GM19193 (cell line): ENCODE results near the gene P2RX1.

Source experiments
- POLR2A ChIP-seq: IDR thresholded peaks from 4 replicates; pipeline ENCODE4 v1.6.1; 2011; ENCODE audit not compliant: insufficient read depth, insufficient read length; ENCODE audit errors: extremely low read depth

Gene P2RX1

DNA sequence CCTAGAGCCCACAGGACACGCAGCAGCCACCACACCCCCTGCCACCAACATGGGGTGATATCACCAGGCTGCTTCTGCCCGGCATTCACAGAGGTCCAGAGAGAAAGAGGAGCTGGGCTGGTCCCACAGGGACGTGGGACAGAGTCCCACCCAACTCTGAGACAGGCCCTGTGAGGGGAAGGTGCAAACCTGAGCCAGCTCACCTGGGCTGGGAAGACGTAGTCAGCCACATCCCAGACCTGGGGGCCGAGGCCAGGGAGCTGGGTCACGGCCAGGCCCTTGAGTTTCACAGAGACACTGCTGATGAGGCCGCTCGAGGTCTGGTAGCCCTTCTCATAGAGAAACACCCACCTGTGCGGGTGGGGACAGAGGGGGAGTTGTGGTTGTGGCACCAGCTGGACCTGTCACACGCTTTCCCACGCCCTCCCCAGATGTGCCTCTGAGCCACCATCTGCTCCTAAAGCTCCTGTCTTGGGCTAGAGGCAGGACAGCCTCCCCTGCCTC is 11.2 kb downstream of the P2RX1 start:
- no peak for TF ChIP-seq POLR2A

DNA sequence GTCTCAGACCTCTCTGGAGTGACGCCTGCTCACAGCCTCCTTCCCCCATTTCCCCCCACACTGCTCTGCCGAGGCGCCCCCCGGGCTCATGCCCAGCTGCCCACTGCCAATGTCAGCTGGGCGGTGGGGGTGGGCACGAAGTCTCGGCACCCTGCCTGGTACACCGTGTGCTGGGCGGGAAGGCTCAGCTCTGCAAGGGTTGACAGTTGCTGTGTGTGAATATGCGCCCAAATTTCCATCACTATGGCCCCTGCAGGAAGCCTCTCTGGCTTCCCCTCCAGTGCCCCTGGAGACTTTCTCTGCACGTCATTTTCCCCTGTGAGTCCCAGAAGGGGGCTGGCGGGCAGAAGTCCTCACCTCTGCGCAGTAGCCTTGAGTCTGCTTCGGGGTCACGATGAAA is 11.8 kb downstream of the P2RX1 start:
- no peak for TF ChIP-seq POLR2A

- no peak for TF ChIP-seq POLR2A
These were observed 12.4 kb downstream of the P2RX1 start for GRCh38 chr17:3903881-3904290.

GRCh38 chr17:3903051-3903825 is 13.0 kb downstream of the P2RX1 start:
- TF ChIP-seq POLR2A, result no peak

- no peak for TF ChIP-seq POLR2A
These were observed 15.6 kb downstream of the P2RX1 start for GRCh38 chr17:3900646-3901045.

DNA sequence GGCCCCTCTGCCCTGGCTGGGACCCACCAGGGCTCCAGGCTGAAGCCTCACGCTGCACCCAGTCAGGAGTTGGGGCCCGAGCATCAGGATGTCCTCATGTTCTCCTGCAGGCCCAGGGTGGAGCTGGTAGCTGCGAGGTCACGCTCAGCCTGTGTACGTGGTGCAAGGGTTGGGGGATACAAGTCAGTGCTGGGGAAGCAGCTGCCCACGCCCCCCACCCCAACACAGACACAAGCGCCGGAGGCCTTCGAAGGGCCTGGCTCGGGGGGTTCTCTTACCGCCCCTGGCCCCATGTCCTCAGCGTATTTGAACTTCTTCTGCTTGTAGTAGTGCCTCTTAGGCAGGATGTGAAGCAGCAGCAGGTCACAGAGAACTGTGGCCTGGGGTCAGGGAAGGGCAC is 18.5 kb downstream of the P2RX1 start:
- TF ChIP-seq POLR2A, result no peak

GRCh38 chr17:3896968-3897235 is 19.4 kb downstream of the P2RX1 start:
- TF ChIP-seq POLR2A, result no peak

DNA sequence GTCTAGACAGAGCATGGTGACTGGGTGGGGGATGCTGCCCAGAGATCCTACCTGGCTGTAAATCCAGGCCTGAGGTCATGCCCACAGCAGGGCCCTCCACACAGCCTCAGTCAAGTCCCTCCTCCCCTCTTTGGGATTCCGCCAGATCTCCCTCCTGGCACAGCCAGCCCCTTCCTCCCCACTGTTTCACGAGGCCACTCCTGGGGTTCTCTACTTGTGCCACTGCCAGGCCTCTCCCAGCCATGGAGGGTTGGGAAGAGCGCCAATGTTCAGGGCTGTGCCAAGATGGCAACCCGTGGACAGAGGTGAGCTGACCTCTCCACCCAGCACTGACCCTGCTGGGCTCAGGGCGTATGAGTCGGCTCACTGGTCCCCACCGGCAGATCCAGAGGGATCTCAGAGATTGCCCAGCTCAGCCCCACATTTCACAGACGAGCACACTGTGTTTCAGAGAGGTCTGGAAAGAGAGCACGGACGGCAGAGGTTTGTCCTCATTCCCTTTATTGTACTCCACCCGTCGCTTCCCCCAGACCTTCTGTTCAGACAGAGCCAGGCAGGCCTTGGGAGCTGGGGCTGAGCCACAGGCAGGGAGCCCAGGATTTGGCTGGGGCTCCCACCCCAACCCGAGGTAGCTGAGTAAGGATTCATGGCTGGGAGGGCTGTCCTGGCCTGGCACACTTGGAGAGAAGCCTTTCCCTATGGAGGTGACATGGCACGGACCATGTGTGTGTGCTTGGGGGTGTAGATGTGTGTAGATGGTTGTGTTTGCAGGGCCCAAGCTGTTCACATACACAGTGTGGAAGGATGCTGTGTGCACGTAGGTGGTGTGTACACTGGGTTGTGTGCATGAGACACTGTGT is 19.9 kb downstream of the P2RX1 start:
- TF ChIP-seq POLR2A, result no peak

GRCh38 chr17:3895354-3895753 is 20.9 kb downstream of the P2RX1 start:
- no peak for TF ChIP-seq POLR2A

- no peak for TF ChIP-seq POLR2A
These were observed 21.3 kb downstream of the P2RX1 start for GRCh38 chr17:3894911-3895343.

DNA sequence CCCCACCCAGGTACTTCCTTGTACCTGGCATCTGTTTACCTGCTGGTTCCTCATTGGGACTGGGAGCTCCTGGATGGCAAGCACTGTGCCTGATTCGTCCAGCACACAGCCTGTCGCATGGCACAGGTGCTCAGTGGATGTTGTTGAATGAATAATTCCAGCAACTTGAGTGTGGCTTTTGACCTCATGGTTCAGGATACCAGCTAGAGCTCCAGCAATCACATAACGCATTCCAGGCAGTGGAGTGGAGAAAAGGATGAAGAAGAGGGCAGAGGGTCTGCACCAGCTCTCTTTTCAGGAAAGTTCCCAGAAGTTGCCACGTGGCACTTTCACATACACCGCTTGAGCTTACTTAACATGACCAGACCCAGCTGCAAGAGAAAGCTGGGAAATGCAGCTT is 22.1 kb downstream of the P2RX1 start:
- TF ChIP-seq POLR2A, result no peak

- no peak for TF ChIP-seq POLR2A
These were observed 22.5 kb downstream of the P2RX1 start for GRCh38 chr17:3893720-3894116.

GRCh38 chr17:3893003-3893719 is 23.1 kb downstream of the P2RX1 start, which contains the start of gene CAMKK1:
CAMKK1 (minus strand) TSS chr17:3893053; CDS start chr17:3885687, 7,366 bp downstream.
- TF ChIP-seq POLR2A, result no peak

DNA sequence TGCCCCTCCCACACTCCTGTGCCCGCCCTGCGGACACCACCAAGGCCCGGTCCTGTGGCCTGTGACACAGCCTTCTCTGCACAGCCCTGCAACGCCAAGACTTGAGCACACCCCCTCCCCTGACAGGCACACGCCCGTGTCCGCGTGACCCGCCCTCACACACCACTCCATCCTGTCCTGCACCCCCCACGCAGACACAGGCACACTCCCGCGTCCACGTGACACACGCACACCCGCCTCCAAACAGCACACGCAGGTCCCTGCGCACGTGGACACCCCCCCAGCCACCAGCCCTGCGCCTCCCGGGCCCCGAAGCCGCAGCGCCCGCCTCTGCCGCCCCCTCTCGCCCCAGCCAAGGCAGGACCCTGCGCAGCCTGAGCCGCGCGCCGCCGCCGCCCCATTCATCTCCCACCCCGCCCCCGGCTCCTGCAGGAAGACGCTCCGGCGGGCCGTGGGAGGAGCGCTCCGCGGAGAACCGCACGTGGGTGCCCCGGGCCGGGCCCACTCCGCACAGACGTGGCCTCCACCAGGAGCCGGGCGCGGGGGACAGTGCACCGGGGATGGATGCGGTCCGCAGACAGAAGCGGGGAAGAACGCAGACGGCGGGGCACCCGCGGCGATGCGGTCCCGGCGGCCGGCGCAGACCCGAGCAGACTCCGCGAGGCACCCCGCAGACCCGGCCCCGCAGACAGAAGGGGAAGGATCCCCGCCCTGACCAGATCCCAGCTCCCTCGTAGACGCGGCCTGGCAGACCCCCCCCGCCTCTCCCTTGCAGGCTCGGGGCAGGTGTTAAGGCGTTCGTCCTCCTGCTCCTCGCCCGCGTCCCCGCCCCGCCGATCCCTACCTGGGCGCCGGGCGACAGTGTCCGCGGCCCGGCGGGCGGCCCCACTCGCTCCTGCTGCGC is 23.9 kb downstream of the P2RX1 start:
- no peak for TF ChIP-seq POLR2A
